NCI-H128 (cell line): ENCODE results near the gene KLF5.

Experiments used
- DNase-seq: peaks from one replicate; lab custom pipeline; 2025; ENCODE audit not compliant: unreplicated experiment; lab: John Stamatoyannopoulos, UW

KLF5 gene

DNA sequence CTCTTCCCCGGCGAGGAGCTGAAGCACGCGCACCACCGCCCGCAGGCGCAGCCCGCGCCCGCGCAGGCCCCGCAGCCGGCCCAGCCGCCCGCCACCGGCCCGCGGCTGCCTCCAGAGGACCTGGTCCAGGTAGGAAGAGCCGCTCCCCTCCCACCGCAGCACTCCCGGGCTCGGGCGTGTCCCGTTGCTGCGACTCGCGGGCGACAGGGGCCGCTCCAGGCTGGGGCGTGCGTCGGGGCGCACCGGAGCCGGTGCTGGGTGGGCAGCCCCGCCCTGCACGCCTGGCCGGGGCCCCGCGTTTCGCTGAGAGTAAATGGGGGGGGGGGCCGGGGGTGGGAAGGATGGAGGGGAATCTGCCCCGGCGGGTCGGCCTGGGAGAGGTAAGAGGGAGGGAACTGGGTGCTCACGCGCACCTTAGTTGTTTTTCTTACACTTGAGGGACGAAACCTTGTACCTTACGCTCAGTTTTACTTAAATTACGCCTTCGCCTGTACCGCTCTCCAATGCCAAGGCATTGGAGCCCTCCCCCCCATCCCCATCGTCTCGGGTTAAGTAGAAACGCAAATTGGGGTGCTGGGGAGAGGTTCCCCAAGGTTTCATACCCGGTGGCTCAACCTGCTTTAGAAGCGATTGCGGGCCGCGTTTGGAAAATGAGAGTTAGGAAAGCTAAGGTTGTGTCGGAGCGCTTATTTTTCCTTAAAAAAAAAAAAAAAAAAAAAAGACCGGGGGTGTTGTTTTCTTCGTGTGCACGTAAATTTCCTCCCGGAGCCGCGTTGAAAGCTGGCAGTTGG is 850 bp downstream of the KLF5 start:
- no peak for DNase-seq

DNA sequence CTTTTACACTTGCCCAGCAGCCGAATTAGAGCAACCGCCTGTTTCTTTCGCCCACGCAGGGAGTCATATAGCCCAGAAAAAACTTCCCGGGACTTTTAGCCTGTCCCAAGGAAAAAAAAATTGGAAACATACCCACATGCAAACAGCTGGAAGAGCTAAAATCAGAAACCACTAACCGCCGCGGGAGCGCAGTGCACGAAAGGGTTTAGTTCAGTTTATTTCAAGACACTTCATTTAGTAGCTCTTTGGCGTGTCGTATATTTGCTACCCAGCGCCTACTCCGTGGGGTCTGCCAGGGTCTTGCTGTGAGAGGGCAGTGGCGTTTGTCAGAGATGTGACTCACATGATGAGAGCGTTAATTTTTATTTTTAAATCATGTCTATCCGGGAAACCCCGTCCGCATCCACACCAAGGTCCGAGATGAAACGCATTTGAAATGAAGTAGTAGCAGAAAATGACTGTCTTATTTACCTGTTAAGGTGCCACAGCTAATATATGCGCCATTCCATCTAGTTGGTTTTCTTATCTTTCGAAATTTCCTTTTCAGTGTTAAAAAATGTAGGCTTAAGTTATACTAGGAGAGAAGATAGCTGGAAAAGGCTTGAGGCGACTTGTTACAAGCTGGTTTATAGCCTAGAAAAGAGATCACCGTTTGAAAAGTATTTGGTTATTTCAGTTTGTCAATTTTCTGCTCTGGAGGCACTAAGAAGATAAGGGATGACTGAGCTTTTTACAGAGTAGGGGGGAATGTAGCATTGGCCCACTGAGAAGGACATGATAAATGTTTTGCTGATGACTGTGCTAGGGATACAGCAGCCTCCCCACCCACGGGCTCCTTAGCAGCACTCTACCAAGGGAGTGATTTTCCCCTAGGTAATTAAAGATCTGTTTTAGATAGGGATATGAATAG is 1.7 kb downstream of the KLF5 start:
- DNase-seq, result no peak

DNA sequence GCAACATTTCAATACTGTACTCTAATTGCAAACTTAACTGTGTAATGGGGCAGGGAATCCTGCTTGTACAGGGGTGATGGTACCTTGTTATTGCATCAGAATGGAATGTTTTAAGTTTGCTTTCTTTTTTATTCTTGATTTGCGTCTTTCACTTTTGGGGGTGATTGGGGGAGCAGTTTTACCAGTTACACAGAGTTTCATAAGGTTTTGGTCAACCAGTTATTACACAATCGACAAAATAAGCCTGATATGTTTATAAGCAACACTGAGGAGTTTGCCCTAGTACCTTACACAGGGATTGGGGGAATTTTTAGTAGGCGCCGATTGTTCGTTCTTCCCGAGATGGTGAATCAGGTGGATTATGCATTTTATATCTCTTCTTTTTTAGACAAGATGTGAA is 2.7 kb downstream of the KLF5 start:
- no peak for DNase-seq

DNA sequence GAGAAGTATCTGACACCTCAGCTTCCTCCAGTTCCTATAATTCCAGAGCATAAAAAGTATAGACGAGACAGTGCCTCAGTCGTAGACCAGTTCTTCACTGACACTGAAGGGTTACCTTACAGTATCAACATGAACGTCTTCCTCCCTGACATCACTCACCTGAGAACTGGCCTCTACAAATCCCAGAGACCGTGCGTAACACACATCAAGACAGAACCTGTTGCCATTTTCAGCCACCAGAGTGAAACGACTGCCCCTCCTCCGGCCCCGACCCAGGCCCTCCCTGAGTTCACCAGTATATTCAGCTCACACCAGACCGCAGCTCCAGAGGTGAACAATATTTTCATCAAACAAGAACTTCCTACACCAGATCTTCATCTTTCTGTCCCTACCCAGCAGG is 3.1 kb downstream of the KLF5 start:
- DNase-seq, result no peak

DNA sequence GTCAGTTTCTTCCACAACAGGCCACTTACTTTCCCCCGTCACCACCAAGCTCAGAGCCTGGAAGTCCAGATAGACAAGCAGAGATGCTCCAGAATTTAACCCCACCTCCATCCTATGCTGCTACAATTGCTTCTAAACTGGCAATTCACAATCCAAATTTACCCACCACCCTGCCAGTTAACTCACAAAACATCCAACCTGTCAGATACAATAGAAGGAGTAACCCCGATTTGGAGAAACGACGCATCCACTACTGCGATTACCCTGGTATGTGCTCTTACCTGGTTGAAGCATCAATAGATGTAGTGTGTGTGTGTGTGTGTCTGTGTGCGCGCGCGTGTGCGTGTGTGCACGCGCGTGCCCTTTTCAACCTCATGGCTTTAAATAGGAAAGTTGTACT is 3.7 kb downstream of the KLF5 start:
- no peak for DNase-seq

DNA sequence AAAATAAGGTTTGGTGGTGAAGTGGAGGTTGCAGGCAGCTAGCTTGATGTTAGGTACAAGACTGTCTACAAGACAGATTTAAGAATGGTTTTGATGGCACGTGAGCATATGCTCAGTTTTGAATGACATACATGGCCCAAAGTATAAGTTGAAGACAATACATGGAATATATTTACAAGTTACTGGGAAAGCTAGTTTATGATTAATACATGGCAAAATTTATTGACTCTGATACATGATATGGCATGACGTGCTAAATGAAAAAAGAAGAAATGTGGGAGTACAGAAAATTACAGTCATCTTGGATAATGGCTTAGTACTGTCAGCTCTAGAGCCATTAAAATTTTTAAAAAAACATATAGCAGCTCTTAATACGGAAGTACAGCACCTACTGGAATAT is 4.4 kb downstream of the KLF5 start:
- no peak for DNase-seq

DNA sequence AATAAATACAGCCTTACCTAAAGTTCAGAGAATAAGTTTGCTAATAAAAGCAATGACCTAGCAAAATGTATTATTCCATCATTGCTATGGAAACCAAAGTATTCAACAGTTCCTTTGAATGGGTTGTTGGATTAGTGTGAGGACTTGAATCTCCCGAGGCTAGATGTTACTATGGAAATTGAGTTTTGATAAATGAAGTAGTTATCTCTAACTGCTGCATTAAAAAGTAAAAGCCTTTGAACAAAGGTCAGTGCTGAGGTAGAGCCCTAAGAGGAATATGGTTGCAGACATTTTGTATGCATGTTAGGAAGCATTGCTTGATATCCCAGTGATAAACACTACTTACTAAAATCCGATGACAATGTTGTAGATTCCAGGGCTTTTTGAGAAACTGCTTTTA is 6.2 kb downstream of the KLF5 start:
- no peak for DNase-seq

DNA sequence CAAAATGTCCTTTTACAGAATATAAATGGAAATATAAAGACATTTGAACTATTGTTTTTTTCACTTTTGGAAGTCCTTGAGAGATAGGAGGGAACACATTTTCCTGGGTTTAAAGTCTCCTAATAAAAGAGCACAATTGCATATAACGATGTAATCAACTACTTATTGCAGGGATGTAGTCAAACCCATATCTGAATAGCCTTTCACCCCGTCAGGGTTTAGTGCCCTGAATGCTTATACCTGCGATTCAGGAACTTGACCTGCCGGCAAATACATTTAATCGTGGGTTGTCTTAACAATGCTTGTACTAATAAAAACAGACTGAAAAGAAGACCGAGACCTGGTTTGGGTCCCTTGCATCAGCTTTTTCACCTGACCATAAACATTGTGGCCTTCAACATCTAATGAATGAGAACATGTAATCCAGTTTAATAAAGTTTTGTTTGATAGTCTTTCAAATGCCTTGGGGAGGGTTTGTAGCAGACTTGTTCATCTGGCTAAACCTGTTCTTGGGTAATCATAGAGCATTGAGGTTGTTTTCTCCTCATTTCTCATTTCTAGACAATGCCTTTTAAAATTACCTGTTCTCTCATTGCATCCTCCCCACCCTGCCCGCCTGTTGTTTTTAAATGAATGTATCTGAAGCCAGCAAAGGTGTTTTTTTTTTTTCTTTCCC is 7.0 kb downstream of the KLF5 start:
- DNase-seq, result no peak

DNA sequence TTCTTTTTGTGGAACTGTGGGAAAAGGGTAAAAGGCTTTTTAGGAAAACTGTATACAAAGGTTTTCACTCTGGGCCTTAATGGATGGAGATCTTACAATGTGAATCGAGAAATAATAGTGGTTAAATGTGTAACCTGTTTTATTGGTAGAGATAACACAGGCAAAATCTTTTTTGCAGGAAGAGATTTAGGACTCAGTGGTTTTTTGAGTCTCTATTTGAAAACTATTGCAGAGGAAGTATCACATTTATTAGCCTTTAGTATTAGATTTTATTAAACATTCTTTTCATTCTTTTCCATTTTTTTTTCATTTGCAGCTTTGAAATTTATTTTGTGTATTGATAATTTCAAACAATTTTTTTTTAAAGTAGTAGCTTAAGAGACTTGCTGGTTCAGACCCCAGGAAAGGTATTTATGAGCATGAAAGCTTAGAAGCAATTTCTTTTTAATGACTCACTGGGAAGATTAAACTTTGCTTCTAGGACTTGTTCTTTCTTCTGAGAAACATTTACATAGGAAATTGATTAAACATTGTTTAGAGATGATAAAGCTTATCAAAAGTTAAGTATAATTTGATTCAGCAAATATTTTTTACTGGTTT is 10.5 kb downstream of the KLF5 start:
- no peak for DNase-seq

DNA sequence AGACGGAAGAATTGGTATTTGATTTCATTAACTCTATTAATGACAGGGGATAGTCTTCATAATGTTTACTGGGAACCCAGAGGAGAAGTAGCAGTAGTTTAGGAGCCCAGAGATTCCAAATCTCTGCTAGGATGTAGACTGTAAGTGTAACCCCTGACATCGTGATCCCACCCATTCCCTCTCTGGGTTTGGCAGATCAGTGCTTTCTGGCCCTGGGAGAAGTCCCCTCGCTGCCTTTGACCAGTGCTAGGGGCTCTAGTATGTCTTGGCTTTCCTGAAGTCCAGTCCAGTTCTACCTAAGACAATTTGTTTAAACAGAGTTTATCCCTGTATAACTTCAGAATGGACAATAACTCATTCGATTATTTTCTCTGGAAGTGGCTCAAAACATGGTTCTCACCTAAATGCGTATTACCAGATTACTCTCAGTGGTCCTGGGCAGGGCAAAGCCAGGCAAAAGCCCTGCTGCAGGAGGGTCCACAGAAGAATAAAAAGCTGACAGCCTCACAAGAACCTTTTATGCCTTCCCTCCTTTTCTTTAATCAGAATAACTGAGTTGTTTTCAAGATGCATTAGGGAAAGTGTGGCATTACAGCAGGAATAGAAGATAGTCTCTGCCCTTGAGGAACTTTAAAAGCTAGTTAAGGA is 11.8 kb downstream of the KLF5 start:
- DNase-seq, result no peak

DNA sequence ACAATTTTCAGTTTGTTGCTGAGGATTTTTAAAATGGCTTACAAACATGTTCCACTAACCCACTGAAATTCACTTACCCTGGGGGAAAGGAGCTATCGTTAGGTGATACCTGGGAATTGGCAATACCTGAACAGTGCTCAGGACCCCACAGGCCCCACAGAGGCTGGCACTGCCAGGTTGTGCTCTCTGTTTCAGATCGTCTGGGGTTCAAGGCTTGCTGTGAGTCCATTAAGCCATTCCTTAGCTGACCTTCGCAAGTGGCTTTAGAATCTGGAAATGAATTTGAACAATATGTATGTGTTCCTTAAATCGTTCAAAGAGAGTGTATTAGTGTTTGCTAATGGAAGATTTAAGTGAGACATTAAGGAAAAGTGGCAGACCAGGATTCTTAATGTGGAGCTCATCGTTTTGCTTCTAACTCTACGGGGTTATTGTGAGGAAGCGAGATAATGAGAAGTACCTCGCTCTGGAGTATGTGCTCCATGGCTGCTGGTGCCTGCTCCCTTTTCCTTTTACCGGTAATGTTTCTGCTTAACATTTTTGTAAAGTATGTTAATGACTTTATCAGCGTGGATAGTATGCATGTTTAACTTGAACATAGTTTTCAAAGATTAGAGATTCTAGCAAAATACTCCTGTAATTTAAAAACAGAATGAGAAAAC is 13.6 kb downstream of the KLF5 start:
- no peak for DNase-seq

DNA sequence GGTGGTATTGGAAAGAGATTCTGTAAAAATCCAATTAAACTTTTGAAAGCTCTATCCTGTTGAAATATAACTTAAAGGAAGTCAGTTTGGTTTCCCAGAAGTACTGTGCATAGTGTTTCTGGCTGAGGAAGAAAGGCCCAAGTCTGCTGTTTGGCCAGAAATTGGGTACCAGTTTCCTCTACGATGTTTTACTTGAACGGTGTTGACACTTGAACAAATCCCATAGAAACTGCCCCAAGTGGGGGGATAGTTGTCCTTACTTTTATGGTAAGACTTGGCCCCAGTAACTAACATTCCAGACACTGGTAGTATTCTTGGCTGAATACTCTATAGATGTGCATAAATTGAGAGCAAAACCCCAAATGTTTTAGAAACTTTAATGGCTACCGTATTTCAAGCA is 14.2 kb downstream of the KLF5 start:
- no peak for DNase-seq

DNA sequence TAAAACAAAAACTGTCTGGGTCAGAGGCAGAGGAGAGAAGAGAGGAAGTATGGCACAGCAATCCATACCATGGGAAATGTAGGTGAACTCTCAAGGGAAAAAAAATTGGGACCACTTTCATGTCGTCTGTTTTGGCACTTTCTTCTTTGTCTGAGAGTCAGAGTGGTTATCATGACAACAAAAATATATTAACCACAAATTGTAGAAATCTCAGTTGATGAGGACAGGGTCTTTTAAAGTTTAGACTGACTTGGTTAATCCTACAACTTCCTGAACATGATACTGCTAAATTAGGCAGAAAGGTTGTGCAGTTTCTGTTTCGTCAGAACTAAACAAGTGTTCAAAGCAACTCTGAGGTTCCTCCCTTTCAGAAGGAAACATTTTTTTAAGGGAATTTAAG is 15.2 kb downstream of the KLF5 start:
- no peak for DNase-seq

DNA sequence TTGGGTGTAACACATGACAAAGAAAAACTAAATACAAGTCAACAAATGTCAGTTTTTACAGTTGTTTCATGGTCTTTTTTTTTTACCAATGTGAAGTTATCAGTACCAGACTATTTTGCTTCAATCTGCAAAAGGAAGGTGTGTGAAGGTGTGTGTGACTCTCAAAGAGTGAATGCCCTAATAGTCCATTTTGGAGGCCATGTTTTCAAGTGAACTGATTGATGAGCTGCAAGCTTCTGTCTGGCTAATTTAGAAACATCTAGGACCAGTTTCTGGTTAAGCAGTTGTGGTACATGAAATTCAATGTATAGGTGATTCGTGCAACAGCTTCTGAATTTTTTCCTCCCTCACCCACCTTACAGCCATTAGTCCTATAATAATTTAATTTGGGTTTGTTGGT is 16.1 kb downstream of the KLF5 start:
- no peak for DNase-seq

DNA sequence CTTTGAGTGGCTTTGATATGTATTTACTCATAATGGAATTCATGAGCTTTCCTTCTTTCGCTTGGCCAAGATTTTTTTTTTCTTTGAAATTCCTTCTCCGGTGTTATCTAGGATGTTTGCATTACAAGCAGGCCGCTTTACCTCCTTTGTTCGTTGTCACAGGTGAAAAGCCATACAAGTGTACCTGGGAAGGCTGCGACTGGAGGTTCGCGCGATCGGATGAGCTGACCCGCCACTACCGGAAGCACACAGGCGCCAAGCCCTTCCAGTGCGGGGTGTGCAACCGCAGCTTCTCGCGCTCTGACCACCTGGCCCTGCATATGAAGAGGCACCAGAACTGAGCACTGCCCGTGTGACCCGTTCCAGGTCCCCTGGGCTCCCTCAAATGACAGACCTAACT is 16.7 kb downstream of the KLF5 start:
- DNase-seq, result no peak

DNA sequence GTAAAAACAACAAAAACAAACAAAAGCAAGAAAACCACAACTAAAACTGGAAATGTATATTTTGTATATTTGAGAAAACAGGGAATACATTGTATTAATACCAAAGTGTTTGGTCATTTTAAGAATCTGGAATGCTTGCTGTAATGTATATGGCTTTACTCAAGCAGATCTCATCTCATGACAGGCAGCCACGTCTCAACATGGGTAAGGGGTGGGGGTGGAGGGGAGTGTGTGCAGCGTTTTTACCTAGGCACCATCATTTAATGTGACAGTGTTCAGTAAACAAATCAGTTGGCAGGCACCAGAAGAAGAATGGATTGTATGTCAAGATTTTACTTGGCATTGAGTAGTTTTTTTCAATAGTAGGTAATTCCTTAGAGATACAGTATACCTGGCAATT is 17.1 kb downstream of the KLF5 start:
- DNase-seq, result no peak

DNA sequence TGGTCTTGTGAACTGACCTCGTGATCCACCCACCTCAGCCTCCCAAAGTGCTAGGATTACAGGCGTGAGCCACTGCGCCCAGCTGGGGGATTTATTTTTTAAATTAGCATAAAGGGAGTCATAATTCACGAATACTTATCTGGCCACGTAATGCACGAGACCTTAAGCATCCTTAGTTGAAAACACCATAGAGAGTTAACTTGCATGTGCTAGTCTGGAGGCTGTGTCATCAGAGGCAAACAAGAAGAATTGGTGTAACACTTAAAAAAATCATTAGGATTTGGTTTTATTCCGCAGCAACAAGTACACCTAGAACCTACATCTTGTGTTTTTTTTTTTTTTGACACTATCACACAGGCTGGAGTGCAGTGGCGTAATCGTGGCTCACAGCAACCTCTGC is 19.1 kb downstream of the KLF5 start:
- DNase-seq, result no peak

DNA sequence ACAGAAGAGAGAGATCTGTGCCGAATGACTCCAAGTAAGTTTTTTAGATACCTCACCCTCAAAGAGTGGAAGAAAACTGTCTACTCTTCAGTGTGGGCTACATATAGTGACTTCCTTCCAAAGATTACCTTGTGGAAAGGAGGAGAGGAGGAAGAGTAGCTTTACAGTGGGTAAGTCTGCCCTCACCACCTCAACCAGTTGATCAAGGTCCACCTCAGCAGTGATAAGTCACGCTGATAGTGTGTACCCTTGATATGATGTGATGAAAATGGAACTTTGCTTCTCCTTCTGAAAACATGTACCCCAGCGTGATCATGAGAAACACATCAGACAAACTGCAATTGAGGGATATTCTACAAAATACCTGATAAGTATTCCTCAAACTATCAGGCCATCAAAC is 20.6 kb downstream of the KLF5 start:
- no peak for DNase-seq

DNA sequence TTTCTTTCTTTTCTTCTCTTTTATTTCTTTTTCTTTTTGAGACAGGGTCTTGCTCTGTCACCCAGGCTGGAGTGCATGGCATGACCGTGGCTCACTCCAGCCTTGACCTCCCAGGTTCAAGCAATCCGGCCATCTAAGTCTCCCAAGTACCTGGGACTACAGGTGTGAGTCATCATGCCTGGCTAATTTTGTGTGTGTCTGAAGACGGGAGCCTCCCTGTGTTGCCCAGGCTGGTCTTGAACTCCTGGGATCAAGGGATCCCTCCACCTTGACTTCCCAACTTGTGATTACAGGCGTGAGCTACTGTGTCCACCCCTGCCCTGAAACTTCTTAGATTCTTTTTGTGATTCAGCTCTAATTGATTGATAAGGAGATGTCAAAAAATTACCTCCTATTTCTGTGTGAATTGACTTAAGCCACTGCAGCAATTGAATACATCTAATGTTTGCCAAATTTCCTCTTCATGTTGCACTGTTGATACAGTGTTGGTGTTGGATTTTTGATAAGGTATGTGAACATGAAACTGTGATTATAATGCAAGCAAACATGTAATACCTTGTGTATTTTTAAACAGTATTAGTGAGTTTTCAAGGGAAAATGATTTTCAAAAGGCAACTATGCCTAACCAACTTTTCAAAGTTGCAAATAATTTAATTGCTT is 22.6 kb downstream of the KLF5 start:
- no peak for DNase-seq

DNA sequence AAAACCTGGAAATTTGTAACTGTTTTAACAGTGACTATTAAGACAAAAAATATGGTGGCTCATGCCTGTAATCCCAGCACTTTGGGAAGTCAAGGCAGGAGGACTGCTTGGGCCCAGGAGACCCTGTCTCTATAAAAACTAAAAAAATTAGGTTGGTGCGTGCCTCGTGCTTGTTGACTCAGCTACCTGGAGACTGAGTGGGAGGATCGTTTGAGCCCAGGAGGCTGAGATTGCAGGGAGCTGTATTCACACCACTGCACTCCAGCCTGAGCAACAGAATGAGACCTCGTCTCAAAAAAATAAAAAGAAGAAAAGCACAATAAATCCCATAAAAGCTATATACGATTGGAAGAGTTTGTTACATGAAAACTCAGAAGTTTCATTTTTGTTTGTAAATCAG is 23.7 kb downstream of the KLF5 start:
- DNase-seq, result no peak
